K562 (cell line): ENCODE results near the gene SRBD1. TPM values are rescaled to one million over a fixed set of nuclear protein-coding genes. Genes with fewer than 3 reads are reported as not detected.

Experiments used
- ATAC-seq: fragments of 200-7000 bp; cut with Tn5 transposase; 3 replicates; pipeline ENCODE4 v1.9.1; 2020; ENCODE audit warnings: moderate library complexity
- BruUV-seq: library from RNA; stranded (reverse); fragments of 400-500 nt; replicated peaks from 2 replicates; lab custom pipeline; 2021; lab: Mats Ljungman, UMichigan
- CTCF ChIA-PET: fragments of 300-600 bp; formaldehyde crosslinking; extraction: SDS; loops from one replicate; lab custom pipeline; 2021; ENCODE audit warnings: low intra/inter-chr PET ratio; lab: Yijun Ruan, JAX
- POLR2A ChIA-PET: fragments of 300-600, 350-650 bp; sonication (Branson Sonifier 250); formaldehyde crosslinking; extraction: SDS; loops from one replicate; lab custom pipeline; 2021; ENCODE audit warnings: antibody characterized with exemption, inconsistent platforms; lab: Yijun Ruan, JAX
- DNase-seq, 4 experiments: peaks; one replicate each; pipeline versions ENCODE4 v3.0.0 to v3.0.0-alpha.2; 2011 to 2018; ENCODE audit warnings: low spot score in 3 of 4, mixed read lengths in 3 of 4; ENCODE audit errors: extremely low read depth in 1 of 4
- FAIRE-seq: peaks from 2 replicates; lab custom pipeline; 2011; peaks lifted over from hg19 to GRCh38; lab: Jason Lieb, UNC
- H2AFZ ChIP-seq: 2 replicates; pipeline ENCODE4 v1.6.0; 2011; ENCODE audit warnings: low read depth, low read length, control low read depth, inconsistent platforms
- H3K27ac ChIP-seq: fragments of 200-600 bp; 3 replicates; pipeline ENCODE4 v1.8.0; 2011; ENCODE audit warnings: low read depth, mild to moderate bottlenecking, control low read depth, inconsistent platforms, low read length, moderate library complexity, mixed read lengths; ENCODE audit errors: extremely low read depth
- H3K27me3 ChIP-seq, 2 experiments: fragments of 300-600 bp in 1 of 2; 2 replicates in 1 of 2; 3 replicates in 1 of 2; pipeline versions ENCODE4 v1.6.0 to v1.8.0; 2011; ENCODE audit warnings: inconsistent platforms in 2 of 2, low read length in 2 of 2, mild to moderate bottlenecking in 1 of 2, mixed read lengths in 1 of 2, moderate library complexity in 1 of 2; ENCODE audit not compliant: control insufficient read depth in 2 of 2, insufficient read depth in 2 of 2
- H3K36me3 ChIP-seq: fragments of 300-600 bp; 3 replicates; pipeline ENCODE4 v1.8.0; 2011; ENCODE audit warnings: mild to moderate bottlenecking, low read length, inconsistent platforms; ENCODE audit not compliant: control insufficient read depth, insufficient read depth
- H3K4me1 ChIP-seq, 2 experiments: fragments of 200-600 bp in 1 of 2; replicated peaks in 1 of 2; 2 replicates in 1 of 2; 3 replicates in 1 of 2; pipeline versions ENCODE4 v1.5.1 to v1.8.0; 2011; ENCODE audit warnings: inconsistent platforms in 2 of 2, low read length in 2 of 2, mild to moderate bottlenecking in 1 of 2, mixed read lengths in 1 of 2, moderate library complexity in 1 of 2; ENCODE audit not compliant: control insufficient read depth in 2 of 2, insufficient read depth in 2 of 2
- H3K4me2 ChIP-seq: 2 replicates; pipeline ENCODE4 v1.6.1; 2011; ENCODE audit warnings: low read length, control low read depth, inconsistent platforms, mixed read lengths; ENCODE audit not compliant: insufficient read depth
- H3K4me3 ChIP-seq: fragments of 200-600 bp; sonication (generic), shearing (Covaris generic); 2 replicates; pipeline ENCODE4 v1.5.1; 2016; ENCODE audit warnings: control low read depth, inconsistent platforms
- H3K79me2 ChIP-seq: fragments of 200-600 bp; 3 replicates; pipeline ENCODE4 v1.8.0; 2011; ENCODE audit warnings: low read length, inconsistent platforms; ENCODE audit not compliant: control insufficient read depth, insufficient read depth
- H3K9ac ChIP-seq, 2 experiments: 2 replicates each; pipeline versions ENCODE4 v1.6.0 to v1.6.1; 2011; ENCODE audit warnings: low read depth in 2 of 2, low read length in 2 of 2, control low read depth in 1 of 2, inconsistent platforms in 1 of 2, mild to moderate bottlenecking in 1 of 2, mixed read lengths in 1 of 2; ENCODE audit not compliant: insufficient read depth in 1 of 2
- H3K9me1 ChIP-seq: one replicate; pipeline ENCODE4 v1.6.0; 2011; ENCODE audit warnings: inconsistent platforms, mild to moderate bottlenecking, low read length, moderate library complexity; ENCODE audit not compliant: control insufficient read depth, insufficient read depth
- H3K9me3 ChIP-seq: replicated peaks from 2 replicates; pipeline ENCODE4 v1.5.1; 2011; ENCODE audit warnings: low read depth, low read length, inconsistent platforms; ENCODE audit not compliant: control insufficient read depth, insufficient read depth
- H4K20me1 ChIP-seq: replicated peaks from 2 replicates; pipeline ENCODE4 v1.6.1; 2011; ENCODE audit warnings: low read length, inconsistent platforms, mixed read lengths; ENCODE audit not compliant: control insufficient read depth, insufficient read depth
- ATF1 ChIP-seq, 2 experiments: fragments of 450-650 bp in 1 of 2; IDR thresholded peaks; 2 replicates each; pipeline ENCODE4 v1.6.1; 2016; ENCODE audit warnings: missing compliant biosample characterization in 1 of 2, missing genetic modification characterization in 1 of 2
- FOXJ3 ChIP-seq: sonication (generic); formaldehyde crosslinking; IDR thresholded peaks from 2 replicates; pipeline ENCODE4 v1.4.0; 2020; ENCODE audit warnings: mild to moderate bottlenecking, missing genetic modification reagents
- HLTF ChIP-seq: fragments of 450-650 bp; IDR thresholded peaks from 2 replicates; pipeline ENCODE4 v1.6.1; 2016
- HMG20B ChIP-seq: fragments of 250-450 bp; sonication (Bioruptor Pico); IDR thresholded peaks from 2 replicates; pipeline ENCODE4 v1.5.0; 2021; ENCODE audit warnings: mild to moderate bottlenecking
- MAZ ChIP-seq, 2 experiments: fragments of 450-650 bp in 1 of 2; sonication (generic) in 1 of 2; formaldehyde crosslinking; IDR thresholded peaks in 1 of 2; conservative IDR thresholded peaks in 1 of 2; 2 replicates each; pipeline versions ENCODE4 v1.4.0 to v1.5.0; 2020; ENCODE audit warnings: mild to moderate bottlenecking in 1 of 2, missing genetic modification reagents in 1 of 2
- SAFB ChIP-seq: fragments of 200-400 bp; formaldehyde crosslinking; IDR thresholded peaks from 2 replicates; pipeline ENCODE4 v1.6.1; 2017; ENCODE audit warnings: low read depth, low read length, borderline replicate concordance
- SIRT6 ChIP-seq: IDR thresholded peaks from one replicate; pipeline ENCODE4 v1.6.1; 2012; ENCODE audit warnings: low read depth, mild to moderate bottlenecking, control low read depth, inconsistent platforms, low read length, moderate library complexity
- THAP12 ChIP-seq: fragments of 250-450 bp; sonication (Bioruptor Pico); IDR thresholded peaks from 2 replicates; pipeline ENCODE4 v1.9.0; 2021; ENCODE audit warnings: mild to moderate bottlenecking, inconsistent platforms
- TRIM28 ChIP-seq: fragments of 450-650 bp; IDR thresholded peaks from 2 replicates; pipeline ENCODE4 v1.6.1; 2017
- ZBTB43 ChIP-seq: sonication (generic); formaldehyde crosslinking; IDR thresholded peaks from 2 replicates; pipeline ENCODE4 v1.8.0; 2023; ENCODE audit warnings: mild to moderate bottlenecking, missing genetic modification reagents
- ZNF143 ChIP-seq: sonication (generic); formaldehyde crosslinking; IDR thresholded peaks from 2 replicates; pipeline ENCODE4 v1.9.0; 2022; ENCODE audit warnings: mild to moderate bottlenecking, missing genetic modification reagents
- WGBS: fragments of 100-300 bp; shearing (Covaris generic); methylation state at CpG from one replicate; pipeline ENCODE4 v1.1.6; 2016; ENCODE audit warnings: low coverage, mixed read lengths; ENCODE audit not compliant: insufficient coverage; ENCODE audit errors: missing lambda C conversion rate; 5-methylcytosine and 5-hydroxymethylcytosine counted together
- in situ Hi-C: fragments of 300-500 bp; cut with MboI; formaldehyde crosslinking; loops from 4 replicates; pipeline ENCODE4 v1.15.0; 2018; ENCODE audit warnings: inconsistent platforms, mixed read lengths
- intact Hi-C: fragments of 100-400 bp; cut with micrococcal nuclease; formaldehyde crosslinking; loops from 2 replicates; pipeline ENCODE4 v1.14.2; 2022
- polyA plus RNA-seq, 8 experiments: library from polyadenylated mRNA; depleted of rRNA in 4 of 8; stranded (reverse) in 5 of 8; unstranded in 3 of 8; fragments of >200 nt; fragmentation: Nextera tagmentation in 2 of 8; fragmentation: Illumina TruSeq in 1 of 8; extraction: Ambion mirVana in 2 of 8; extraction: Trizol in 1 of 8; gene quantifications; 2 replicates each; pipeline versions ENCODE4 v1.2.1 to v1.2.3, GENCODE V29; 2011 to 2014; ENCODE audit warnings: inconsistent platforms in 1 of 8, missing spikeins in 1 of 8
- total RNA-seq, 7 experiments: library from RNA; depleted of rRNA in 6 of 7; stranded (reverse); fragments of >200 nt in 6 of 7; fragmentation: Illumina TruSeq in 2 of 7; extraction: Trizol in 2 of 7; gene quantifications; 2 replicates each; pipeline versions ENCODE4 v1.2.1 to v1.2.3, GENCODE V29; 2011 to 2021; ENCODE audit warnings: low replicate concordance in 1 of 7
- TF ChIP-seq, protein P1 (sequence below): sonication (generic); formaldehyde crosslinking; IDR thresholded peaks from 2 replicates; pipeline ENCODE4 v1.8.1; 2022; ENCODE audit warnings: missing genetic modification reagents
- TF ChIP-seq, protein P2 (sequence below): sonication (generic); formaldehyde crosslinking; IDR thresholded peaks from 2 replicates; pipeline ENCODE4 v1.8.1; 2023; ENCODE audit warnings: mild to moderate bottlenecking, missing genetic modification reagents

Gene SRBD1
- total and polyA plus RNA-seq, 9 of the 15 experiments (the other 6 are each of a cell fraction or from before 2014, with no cell fraction given), result 6.9 to 23.2 (median 14.7) TPM

DNA sequence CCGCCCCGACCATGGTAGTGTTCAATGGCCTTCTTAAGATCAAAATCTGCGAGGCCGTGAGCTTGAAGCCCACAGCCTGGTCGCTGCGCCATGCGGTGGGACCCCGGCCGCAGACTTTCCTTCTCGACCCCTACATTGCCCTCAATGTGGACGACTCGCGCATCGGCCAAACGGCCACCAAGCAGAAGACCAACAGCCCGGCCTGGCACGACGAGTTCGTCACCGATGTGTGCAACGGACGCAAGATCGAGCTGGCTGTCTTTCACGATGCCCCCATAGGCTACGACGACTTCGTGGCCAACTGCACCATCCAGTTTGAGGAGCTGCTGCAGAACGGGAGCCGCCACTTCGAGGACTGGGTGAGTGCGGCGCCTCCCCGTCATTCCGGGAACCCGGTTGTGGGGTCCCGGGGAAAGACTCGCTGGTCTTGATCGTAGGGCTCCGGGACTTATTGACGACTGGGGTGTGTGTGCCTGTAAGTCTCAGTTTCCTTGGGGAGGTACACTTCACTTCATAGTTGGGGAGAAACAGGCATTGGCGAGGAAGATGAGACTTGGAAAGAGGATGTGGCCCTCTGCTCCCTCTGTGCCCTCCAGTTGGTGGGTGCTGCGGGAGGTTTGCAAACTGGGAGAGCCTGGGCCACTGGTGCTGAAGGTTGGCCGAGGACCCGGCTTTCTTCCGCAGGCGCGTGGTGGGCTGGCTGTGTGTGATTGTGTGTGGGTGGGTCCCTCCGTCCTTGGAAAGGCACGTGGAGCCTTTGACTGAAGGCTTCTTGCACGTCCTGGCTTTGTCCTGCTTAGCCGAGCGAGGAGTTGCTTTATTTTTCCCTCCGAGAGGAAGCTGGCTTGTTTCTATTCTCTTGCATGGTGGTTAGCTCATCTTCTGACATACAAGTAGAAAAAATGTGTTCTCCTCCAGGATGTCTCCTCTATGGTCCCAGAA is 41.3 kb upstream of the SRBD1 start:
- H2AFZ ChIP-seq, result no peak overlapping the region
- no peaks in the 10 kb centered on the region for H3K79me2 ChIP-seq
- POLR2A ChIA-PET, result no interaction called here
- TF ChIP-seq ATF1 (CRISPR knock-in tag; IDR thresholded peaks at IDR 0.05) (no peak), ATF1 (tag; IDR thresholded peaks at IDR 0.05) (no peak), HMG20B (no peak), FOXJ3 (CRISPR knock-in tag) (no peak), SIRT6 (no peak), SAFB (no peak), ZNF143 (no peak), HLTF (no peak), THAP12 (CRISPR knock-in tag) (no peak), TRIM28 (no peak), ZBTB43 (CRISPR knock-in tag) (no peak), MAZ (CRISPR knock-in tag; conservative IDR thresholded peaks at IDR 0.05 in 1 of 2, IDR thresholded peaks at IDR 0.05 in 1 of 2) (no peak)
- TF ChIP-seq, protein P1, sequence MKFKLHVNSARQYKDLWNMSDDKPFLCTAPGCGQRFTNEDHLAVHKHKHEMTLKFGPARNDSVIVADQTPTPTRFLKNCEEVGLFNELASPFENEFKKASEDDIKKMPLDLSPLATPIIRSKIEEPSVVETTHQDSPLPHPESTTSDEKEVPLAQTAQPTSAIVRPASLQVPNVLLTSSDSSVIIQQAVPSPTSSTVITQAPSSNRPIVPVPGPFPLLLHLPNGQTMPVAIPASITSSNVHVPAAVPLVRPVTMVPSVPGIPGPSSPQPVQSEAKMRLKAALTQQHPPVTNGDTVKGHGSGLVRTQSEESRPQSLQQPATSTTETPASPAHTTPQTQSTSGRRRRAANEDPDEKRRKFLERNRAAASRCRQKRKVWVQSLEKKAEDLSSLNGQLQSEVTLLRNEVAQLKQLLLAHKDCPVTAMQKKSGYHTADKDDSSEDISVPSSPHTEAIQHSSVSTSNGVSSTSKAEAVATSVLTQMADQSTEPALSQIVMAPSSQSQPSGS (CRISPR knock-in tag), result no peak
- TF ChIP-seq, protein P2, sequence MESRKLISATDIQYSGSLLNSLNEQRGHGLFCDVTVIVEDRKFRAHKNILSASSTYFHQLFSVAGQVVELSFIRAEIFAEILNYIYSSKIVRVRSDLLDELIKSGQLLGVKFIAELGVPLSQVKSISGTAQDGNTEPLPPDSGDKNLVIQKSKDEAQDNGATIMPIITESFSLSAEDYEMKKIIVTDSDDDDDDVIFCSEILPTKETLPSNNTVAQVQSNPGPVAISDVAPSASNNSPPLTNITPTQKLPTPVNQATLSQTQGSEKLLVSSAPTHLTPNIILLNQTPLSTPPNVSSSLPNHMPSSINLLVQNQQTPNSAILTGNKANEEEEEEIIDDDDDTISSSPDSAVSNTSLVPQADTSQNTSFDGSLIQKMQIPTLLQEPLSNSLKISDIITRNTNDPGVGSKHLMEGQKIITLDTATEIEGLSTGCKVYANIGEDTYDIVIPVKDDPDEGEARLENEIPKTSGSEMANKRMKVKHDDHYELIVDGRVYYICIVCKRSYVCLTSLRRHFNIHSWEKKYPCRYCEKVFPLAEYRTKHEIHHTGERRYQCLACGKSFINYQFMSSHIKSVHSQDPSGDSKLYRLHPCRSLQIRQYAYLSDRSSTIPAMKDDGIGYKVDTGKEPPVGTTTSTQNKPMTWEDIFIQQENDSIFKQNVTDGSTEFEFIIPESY (CRISPR knock-in tag), result no peak
- H3K36me3 ChIP-seq, result no peaks in the 10 kb centered on the region
- H3K4me1 ChIP-seq, result peaks cover 0 to 29% of the 10 kb centered on the region in 2 experiments; a peak in 4 of 5 replicates
- H3K9ac ChIP-seq, result no peak overlapping the region; a peak in 1 of 4 replicates
- FAIRE-seq (no peak), ATAC-seq (no peak), DNase-seq (no peak)
- no peaks in the 10 kb centered on the region for H4K20me1 ChIP-seq
- H3K27me3 ChIP-seq, result peaks cover 33 to 46% of the 10 kb centered on the region in 2 experiments
- intact Hi-C loops, result no loop called here
- no peaks in the 10 kb centered on the region for H3K9me3 ChIP-seq
- CTCF ChIA-PET, result interaction anchor here (1.2 kb wide), 1 partner anchor 9 kb away, joined by 3 read pairs; no protein-coding TSS in a partner anchor
- H3K4me2 ChIP-seq, result no peak overlapping the region
- no peaks in the 10 kb centered on the region for H3K9me1 ChIP-seq
- H3K27ac ChIP-seq, result no peak overlapping the region
- no peak overlapping the region for H3K4me3 ChIP-seq
- WGBS, result 60% methylated on average over 41 of the region's 53 CpGs
- in situ Hi-C loops, result no loop called here
- BruUV-seq, result no TSS peak
